ENCODE data around the gene SLC26A5. TPM values are rescaled to one million over a fixed set of nuclear protein-coding genes. Genes with fewer than 3 reads are reported as not detected.
A peak's percentile ranks its signal among the peaks of the same experiment; 100 is the strongest.

SLC26A5 gene
- total and polyA plus RNA-seq, 10 of the 15 experiments (the other 5 are each of a cell fraction or from before 2014, with no cell fraction given): 0.03 TPM; not detected in 9

DNA sequence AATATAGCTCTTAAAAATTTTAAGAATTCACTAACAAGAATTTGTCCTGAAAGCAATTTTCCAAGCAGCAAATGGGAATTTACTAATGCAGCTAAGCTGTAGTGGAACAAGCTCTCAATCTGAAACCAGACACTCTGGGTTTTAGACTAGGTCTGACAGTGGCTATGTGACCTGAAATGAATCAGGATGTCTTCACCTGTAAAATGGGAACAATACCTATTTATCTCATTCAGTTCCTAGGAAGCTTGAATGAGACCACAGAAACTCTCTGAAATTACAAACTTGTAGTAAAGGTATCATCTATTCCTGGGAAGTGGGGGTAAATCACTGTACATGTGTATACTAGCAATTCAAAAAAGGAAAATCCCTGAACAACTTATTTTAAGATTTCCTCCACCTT lies 102.7 kb downstream of the SLC26A5 start:
- in situ Hi-C loops (cut with MboI) (loop anchor here (25.0 kb wide), 1 partner anchor 1744 kb away; no protein-coding TSS in a partner anchor), intact Hi-C loops (cut with micrococcal nuclease; ENCODE audit: unreplicated experiment) (loop anchor here (10.0 kb wide), 1 partner anchor 199 kb away; the partner anchor contains the start of gene NAPEPLD)
- Histone ChIP-seq H3K9ac (ENCODE audit: control insufficient read depth, insufficient read depth, low read length) (peak overlapping the region; percentile 92), H2AFZ (ENCODE audit: control insufficient read depth, low read depth, low read length) (no peak overlapping the region), H3K27ac (ENCODE audit: control insufficient read depth, insufficient read depth) (peak overlapping the region; percentile 87), H3K36me3 (ENCODE audit: control insufficient read depth in 2 of 2, insufficient read depth in 2 of 2, low read length in 1 of 2) (peaks cover 0 to 20% of the 10 kb centered on the region in 2 experiments; a peak in 2 of 4 replicates), H3K27me3 (replicated peaks in 1 of 2; ENCODE audit: control insufficient read depth in 2 of 2, insufficient read depth in 2 of 2, low read length in 1 of 2) (no peaks in the 10 kb centered on the region), H3K4me1 (ENCODE audit: control insufficient read depth, insufficient read depth, low read length) (peaks cover 7% of the 10 kb centered on the region), H3K4me2 (ENCODE audit: control insufficient read depth, insufficient read depth) (peak overlapping the region; percentile 77), H3K79me2 (ENCODE audit: control insufficient read depth, insufficient read depth, low read length) (peaks cover 65% of the 10 kb centered on the region), H4K20me1 (ENCODE audit: control insufficient read depth, insufficient read depth) (no peaks in the 10 kb centered on the region), H3K4me3 (peak overlapping the region; percentile 83), H3K9me3 (replicated peaks; ENCODE audit: control insufficient read depth, insufficient read depth, low read length) (no peaks in the 10 kb centered on the region)
- BruUV-seq (replicated peaks): no TSS peak
- no peak for TF ChIP-seq NFXL1 (IDR thresholded peaks at IDR 0.05; ENCODE audit: borderline replicate concordance)
- no peak for TF ChIP-seq ZNF217 (IDR thresholded peaks at IDR 0.05)
- TF ChIP-seq ZNF274 (IDR thresholded peaks at IDR 0.05; ENCODE audit: insufficient read depth, insufficient read length): no peak
- TF ChIP-seq SREBF1 (IDR thresholded peaks at IDR 0.05; ENCODE audit: low read length): no peak
- TF ChIP-seq, protein P1, sequence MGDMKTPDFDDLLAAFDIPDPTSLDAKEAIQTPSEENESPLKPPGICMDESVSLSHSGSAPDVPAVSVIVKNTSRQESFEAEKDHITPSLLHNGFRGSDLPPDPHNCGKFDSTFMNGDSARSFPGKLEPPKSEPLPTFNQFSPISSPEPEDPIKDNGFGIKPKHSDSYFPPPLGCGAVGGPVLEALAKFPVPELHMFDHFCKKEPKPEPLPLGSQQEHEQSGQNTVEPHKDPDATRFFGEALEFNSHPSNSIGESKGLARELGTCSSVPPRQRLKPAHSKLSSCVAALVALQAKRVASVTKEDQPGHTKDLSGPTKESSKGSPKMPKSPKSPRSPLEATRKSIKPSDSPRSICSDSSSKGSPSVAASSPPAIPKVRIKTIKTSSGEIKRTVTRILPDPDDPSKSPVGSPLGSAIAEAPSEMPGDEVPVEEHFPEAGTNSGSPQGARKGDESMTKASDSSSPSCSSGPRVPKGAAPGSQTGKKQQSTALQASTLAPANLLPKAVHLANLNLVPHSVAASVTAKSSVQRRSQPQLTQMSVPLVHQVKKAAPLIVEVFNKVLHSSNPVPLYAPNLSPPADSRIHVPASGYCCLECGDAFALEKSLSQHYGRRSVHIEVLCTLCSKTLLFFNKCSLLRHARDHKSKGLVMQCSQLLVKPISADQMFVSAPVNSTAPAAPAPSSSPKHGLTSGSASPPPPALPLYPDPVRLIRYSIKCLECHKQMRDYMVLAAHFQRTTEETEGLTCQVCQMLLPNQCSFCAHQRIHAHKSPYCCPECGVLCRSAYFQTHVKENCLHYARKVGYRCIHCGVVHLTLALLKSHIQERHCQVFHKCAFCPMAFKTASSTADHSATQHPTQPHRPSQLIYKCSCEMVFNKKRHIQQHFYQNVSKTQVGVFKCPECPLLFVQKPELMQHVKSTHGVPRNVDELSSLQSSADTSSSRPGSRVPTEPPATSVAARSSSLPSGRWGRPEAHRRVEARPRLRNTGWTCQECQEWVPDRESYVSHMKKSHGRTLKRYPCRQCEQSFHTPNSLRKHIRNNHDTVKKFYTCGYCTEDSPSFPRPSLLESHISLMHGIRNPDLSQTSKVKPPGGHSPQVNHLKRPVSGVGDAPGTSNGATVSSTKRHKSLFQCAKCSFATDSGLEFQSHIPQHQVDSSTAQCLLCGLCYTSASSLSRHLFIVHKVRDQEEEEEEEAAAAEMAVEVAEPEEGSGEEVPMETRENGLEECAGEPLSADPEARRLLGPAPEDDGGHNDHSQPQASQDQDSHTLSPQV (IDR thresholded peaks at IDR 0.05): no peak
- TF ChIP-seq HDGF (IDR thresholded peaks at IDR 0.05): no peak
- TF ChIP-seq TARDBP (IDR thresholded peaks at IDR 0.05; ENCODE audit: borderline replicate concordance): no peak
- no peak for TF ChIP-seq SP1 (IDR thresholded peaks at IDR 0.05; ENCODE audit: low read depth, low read length)
- TF ChIP-seq, protein P2, sequence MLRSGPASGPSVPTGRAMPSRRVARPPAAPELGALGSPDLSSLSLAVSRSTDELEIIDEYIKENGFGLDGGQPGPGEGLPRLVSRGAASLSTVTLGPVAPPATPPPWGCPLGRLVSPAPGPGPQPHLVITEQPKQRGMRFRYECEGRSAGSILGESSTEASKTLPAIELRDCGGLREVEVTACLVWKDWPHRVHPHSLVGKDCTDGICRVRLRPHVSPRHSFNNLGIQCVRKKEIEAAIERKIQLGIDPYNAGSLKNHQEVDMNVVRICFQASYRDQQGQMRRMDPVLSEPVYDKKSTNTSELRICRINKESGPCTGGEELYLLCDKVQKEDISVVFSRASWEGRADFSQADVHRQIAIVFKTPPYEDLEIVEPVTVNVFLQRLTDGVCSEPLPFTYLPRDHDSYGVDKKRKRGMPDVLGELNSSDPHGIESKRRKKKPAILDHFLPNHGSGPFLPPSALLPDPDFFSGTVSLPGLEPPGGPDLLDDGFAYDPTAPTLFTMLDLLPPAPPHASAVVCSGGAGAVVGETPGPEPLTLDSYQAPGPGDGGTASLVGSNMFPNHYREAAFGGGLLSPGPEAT (IDR thresholded peaks at IDR 0.05; ENCODE audit: low read depth): no peak
- TF ChIP-seq POLR2A (IDR thresholded peaks at IDR 0.05; ENCODE audit: low read depth, low read length): no peak
- no peak for TF ChIP-seq GABPA (IDR thresholded peaks at IDR 0.05; ENCODE audit: low read depth)
- no peak for TF ChIP-seq IRF3 (IDR thresholded peaks at IDR 0.05)
- TF ChIP-seq GATAD2B (conservative IDR thresholded peaks at IDR 0.05; ENCODE audit: low read depth): no peak
- no peak for TF ChIP-seq IRF4 (IDR thresholded peaks at IDR 0.05; ENCODE audit: low read depth, low read length)
- no peak for TF ChIP-seq SUZ12 (IDR thresholded peaks at IDR 0.05; ENCODE audit: unreplicated experiment)
- ATAC-seq (no peak), DNase-seq (ENCODE audit: low read depth, low spot score) (no peak), FAIRE-seq (no peak)
- ChIA-PET SMC1A (ENCODE audit: uncharacterized antibody, unreplicated experiment) (interaction anchor here (0.8 to 1.9 kb wide), 7 partner anchors 8 to 47 kb away, joined by 3 to 5 read pairs (median 4); no protein-coding TSS in a partner anchor), POLR2A (interaction anchor here (0.5 to 1.0 kb wide), 2 partner anchors 9 to 11 kb away, joined by 3 to 4 read pairs; no protein-coding TSS in a partner anchor), RAD21 (ENCODE audit: unreplicated experiment) (interaction anchor here (0.6 to 0.7 kb wide), 2 partner anchors 14 to 15 kb away, joined by 3 to 5 read pairs; no protein-coding TSS in a partner anchor), CTCF (interaction anchor here (0.7 to 1.5 kb wide), 4 partner anchors 26 to 62 kb away, joined by 3 read pairs; no protein-coding TSS in a partner anchor)

All from GM12878 (cell line).